ENCODE measurements around the gene MDN1.
"Not testable (repeated sequence)": the region's sequence is repeated elsewhere in the genome, so short reads cannot be mapped to it uniquely, and the experiment has no call there.

MDN1 gene

DNA sequence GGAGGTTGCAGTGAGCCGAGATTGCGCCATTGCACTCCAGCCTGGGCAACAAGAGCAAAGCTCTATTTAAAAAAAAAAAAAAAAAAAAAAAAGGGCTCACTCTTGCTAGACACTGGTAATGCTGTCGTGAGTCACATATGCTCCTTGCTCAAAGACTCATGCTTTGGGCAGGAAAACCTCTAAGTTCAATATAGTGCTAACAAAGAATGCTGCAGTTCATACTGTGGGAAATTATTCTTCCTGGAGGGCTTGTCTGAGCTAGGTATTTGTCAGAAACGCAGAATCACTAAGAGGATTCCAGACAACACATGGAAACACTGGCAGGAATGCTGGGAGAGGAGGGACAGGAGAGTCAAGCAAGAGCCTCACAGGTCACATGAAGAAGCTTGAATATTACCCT is 178.8 kb downstream of the MDN1 start:
- DNase-seq (ENCODE audit: insufficient read length) (no peak), FAIRE-seq (no peak)
- TF ChIP-seq TAF1 (IDR thresholded peaks at IDR 0.05; ENCODE audit: borderline replicate concordance, low read depth, low read length) (no peak), POLR2A (IDR thresholded peaks at IDR 0.05; ENCODE audit: low read depth, low read length) (no peak), POLR2AphosphoS5 (IDR thresholded peaks at IDR 0.05; ENCODE audit: low read depth, low read length) (no peak)

DNA sequence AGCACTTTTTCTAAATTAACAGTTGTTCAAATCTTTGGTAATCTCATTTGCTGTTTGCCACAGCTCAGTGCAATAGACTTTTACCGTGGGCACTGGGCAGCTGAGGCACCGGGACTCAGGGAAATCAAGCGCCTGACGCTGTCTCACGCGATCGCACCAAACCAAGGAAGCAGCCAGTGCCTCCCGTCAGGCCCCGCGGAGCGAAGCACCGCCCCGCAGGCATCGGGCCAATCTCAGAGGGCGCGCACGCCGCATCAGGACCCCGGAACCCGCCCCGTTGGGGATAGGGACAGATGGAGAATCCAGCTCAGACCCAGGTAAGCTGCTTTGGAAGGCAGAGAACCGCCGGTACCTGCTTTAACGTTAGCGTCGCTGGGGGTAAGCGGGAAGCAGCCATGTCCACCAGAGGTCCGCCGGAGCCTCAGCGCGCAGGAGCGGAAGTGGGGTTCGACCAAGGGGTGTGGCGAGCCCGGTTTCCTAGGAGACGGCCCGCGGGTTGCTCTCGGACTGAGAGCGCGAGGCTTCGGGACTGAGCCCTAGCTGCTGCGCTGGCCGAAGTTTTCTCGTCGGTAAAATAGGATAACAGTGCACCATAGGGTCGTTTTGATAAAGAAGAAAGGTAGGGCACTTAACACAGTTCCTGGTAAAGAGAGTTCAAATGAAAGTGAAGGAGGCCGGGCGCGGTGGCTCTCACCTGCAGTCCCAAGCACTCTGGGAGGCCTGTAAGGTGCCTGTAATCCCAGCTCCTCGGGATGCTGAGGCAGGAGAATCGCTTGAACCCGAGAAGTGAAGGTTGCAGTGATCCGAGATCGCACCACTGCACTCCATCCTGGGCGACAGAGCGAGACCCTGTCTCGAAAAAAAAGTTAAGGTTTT is 181.0 kb downstream of the MDN1 start, which contains the start of gene LYRM2:
Gene LYRM2, minus strand, starts transcription at position 428 of the 876 bp plus-strand sequence. Its CDS starts 31 bp downstream, at position 397.
- peak; percentile 97 for FAIRE-seq
- TF ChIP-seq POLR2A (IDR thresholded peaks at IDR 0.05; ENCODE audit: low read depth, low read length) (peak; percentile 97), TAF1 (IDR thresholded peaks at IDR 0.05; ENCODE audit: borderline replicate concordance, low read depth, low read length) (no peak), POLR2AphosphoS5 (IDR thresholded peaks at IDR 0.05; ENCODE audit: low read depth, low read length) (peak; percentile 96)

DNA sequence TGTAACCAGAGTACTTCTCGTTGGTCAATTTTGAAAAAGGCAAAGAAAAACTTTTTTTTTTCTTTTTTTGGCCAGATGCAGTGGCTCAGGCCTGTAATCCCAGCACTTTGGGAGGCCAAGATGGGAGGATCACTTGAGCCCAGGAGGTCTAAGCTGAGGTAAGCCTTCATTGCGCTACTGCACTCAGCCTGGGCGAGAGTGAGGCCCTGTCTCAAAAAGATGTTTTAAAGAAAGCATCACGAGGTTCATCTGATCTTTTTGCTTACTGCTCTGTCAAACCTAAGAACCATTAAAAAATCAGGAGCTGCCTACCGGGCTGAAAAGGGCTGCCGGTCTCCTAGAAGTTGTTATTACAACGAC is 181.7 kb downstream of the MDN1 start:
- no peak for FAIRE-seq
- DNase-seq (ENCODE audit: insufficient read length): no peak
- TF ChIP-seq TAF1 (IDR thresholded peaks at IDR 0.05; ENCODE audit: borderline replicate concordance, low read depth, low read length) (no peak), POLR2A (IDR thresholded peaks at IDR 0.05; ENCODE audit: low read depth, low read length) (no peak), POLR2AphosphoS5 (IDR thresholded peaks at IDR 0.05; ENCODE audit: low read depth, low read length) (no peak)

More for the DNA sequence above, 181.0 kb downstream of the MDN1 start, which contains the start of gene LYRM2:
- DNase-seq (ENCODE audit: insufficient read length): peak; percentile 78

DNA sequence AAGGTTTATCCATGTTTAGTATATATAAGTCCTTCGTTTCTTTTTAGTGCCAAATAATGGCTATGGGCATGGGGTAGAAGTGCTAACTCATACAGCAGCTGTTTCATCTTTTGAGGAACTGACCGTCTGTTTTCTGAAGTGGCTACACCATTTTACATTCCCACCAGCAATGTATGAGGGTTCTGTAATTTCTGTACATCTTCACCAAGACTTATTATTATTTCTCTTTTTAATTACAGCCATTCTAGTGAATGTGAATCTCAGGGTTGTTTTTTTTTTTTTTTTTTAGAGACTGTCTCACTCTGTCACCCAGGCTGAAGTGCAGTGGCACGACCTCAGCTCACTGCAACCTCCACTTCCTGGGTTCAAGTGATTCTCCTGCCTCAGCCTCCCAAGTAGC is 183.2 kb downstream of the MDN1 start:
- not testable (repeated sequence) for FAIRE-seq; DNase-seq (ENCODE audit: insufficient read length)

DNA sequence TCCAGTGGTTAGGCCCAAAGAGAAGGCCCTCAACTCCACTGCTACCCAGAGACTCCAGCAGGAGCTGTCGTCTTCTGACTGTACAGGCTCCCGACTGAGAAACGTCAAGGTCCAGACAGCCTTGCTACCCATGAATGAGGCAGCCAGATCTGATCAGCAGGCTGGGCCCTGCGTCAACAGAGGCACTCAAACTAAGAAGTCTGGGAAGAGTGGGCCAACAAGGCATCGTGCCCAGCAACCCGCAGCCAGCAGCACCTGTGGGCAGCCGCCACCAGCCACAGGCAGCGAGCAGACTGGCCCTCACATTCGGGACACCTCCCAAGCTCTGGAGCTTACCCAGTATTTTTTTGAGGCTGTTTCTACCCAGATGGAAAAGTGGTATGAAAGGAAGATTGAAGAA is 189.1 kb downstream of the MDN1 start:
- FAIRE-seq: no peak
- no peak for DNase-seq (ENCODE audit: insufficient read length)
- no peak for TF ChIP-seq POLR2AphosphoS5 (IDR thresholded peaks at IDR 0.05; ENCODE audit: low read depth, low read length)
- no peak for TF ChIP-seq TAF1 (IDR thresholded peaks at IDR 0.05; ENCODE audit: borderline replicate concordance, low read depth, low read length)
- TF ChIP-seq POLR2A (IDR thresholded peaks at IDR 0.05; ENCODE audit: low read depth, low read length): no peak

DNA sequence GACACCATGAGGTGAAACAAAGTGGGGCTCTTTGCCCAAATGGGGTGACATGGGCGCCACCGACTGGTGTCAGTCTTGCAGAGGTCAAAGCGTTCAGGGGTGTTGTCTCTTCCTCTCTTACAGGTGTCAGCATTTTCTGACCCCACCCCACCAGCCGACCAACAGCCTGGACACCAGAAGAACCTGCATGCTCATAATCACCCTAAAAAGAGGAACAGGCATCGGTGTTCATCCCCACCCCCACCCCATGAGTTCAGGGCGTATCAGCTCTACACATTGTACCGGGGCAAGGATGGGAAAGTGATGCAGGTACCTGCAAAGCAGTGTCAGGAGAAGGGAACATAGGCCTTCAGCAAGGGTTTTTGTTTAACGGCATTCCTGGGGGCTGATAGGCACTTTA is 195.8 kb downstream of the MDN1 start:
- FAIRE-seq (no peak), DNase-seq (ENCODE audit: insufficient read length) (no peak)
- TF ChIP-seq TAF1 (IDR thresholded peaks at IDR 0.05; ENCODE audit: borderline replicate concordance, low read depth, low read length) (no peak), POLR2A (IDR thresholded peaks at IDR 0.05; ENCODE audit: low read depth, low read length) (no peak), POLR2AphosphoS5 (IDR thresholded peaks at IDR 0.05; ENCODE audit: low read depth, low read length) (no peak)

DNA sequence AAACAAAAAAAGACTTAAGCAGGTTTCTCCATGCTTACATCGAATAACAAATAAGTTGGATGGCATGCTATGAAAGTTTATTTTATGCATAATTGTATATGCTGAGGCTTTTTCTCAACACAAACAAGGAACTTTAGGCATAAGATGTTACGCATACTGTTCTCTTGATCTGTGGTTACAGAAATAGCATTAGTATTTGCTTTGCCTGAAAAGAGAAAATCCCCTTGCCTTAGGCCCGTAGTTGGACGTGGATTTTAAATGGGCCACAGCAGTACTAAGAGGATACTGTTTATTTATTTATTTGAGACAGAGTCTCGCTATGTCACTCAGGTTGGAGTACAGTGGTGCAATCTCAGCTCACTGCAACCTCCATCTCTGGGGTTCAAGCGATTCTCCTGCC is 200.0 kb downstream of the MDN1 start:
- FAIRE-seq: no peak
- no peak for DNase-seq (ENCODE audit: insufficient read length)
- TF ChIP-seq POLR2AphosphoS5 (IDR thresholded peaks at IDR 0.05; ENCODE audit: low read depth, low read length) (no peak), TAF1 (IDR thresholded peaks at IDR 0.05; ENCODE audit: borderline replicate concordance, low read depth, low read length) (no peak), POLR2A (IDR thresholded peaks at IDR 0.05; ENCODE audit: low read depth, low read length) (no peak)

DNA sequence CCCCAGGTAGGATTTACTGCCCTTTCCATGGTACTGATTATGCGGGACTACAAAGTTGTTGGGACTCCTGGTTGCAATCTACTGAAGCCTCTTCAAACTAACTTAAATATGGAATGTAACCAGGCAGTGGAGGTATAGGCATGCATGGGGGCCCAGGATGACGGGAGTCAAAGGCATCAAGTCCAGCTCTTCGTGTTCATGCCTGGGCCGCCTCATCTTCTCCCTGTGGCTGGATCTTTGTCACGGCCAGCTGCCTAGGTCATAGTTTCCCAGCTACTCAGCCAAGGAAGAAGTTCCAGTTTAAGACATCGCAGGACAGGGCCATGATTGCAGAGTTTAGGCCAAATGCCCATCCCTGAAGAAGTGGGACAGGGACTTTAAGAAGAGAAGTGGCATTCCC is 201.6 kb downstream of the MDN1 start:
- TF ChIP-seq POLR2AphosphoS5 (IDR thresholded peaks at IDR 0.05; ENCODE audit: low read depth, low read length): no peak
- no peak for TF ChIP-seq POLR2A (IDR thresholded peaks at IDR 0.05; ENCODE audit: low read depth, low read length)
- no peak for TF ChIP-seq TAF1 (IDR thresholded peaks at IDR 0.05; ENCODE audit: borderline replicate concordance, low read depth, low read length)
- no peak for FAIRE-seq
- DNase-seq (ENCODE audit: insufficient read length): no peak

DNA sequence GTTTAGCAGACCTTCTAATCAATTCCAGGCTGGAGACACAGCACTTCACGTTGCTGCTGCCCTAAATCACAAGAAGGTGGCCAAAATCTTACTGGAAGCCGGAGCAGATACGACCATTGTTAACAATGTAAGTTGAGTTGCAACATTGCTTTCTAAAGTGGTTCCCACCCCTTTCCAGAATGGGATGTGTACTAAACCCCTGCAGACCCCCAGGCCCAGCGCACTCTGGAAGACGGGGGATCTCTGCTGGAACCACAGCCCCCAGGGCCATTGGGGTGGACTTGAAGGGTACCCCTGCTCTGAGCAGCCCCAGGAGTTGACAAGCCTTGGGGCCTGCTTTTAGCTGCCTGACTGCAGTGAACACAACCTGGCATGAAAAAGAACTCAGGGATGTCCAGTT is 203.1 kb downstream of the MDN1 start:
- DNase-seq (ENCODE audit: insufficient read length): no peak
- no peak for TF ChIP-seq TAF1 (IDR thresholded peaks at IDR 0.05; ENCODE audit: borderline replicate concordance, low read depth, low read length)
- TF ChIP-seq POLR2AphosphoS5 (IDR thresholded peaks at IDR 0.05; ENCODE audit: low read depth, low read length): no peak
- TF ChIP-seq POLR2A (IDR thresholded peaks at IDR 0.05; ENCODE audit: low read depth, low read length): no peak
- FAIRE-seq: no peak

DNA sequence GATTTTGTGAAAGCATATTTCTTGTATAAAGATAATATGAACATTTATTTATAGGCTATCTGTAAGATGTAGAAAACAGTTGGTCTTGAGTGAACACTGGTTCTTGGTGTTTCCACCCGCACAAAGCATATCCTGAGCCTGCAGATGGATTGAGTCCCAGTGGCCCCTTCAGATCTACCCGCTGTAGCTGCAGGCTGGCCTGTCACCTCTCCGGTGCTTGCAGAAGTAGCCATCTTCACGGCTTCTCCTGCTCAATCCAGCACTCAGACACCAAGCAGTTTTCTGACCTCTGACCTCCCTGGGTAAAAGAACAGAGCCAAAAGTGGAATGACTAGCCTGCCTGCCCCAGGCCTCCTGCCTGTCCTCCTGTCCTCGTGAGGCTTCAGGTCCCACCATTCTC is 203.7 kb downstream of the MDN1 start:
- no peak for TF ChIP-seq POLR2AphosphoS5 (IDR thresholded peaks at IDR 0.05; ENCODE audit: low read depth, low read length)
- no peak for TF ChIP-seq POLR2A (IDR thresholded peaks at IDR 0.05; ENCODE audit: low read depth, low read length)
- TF ChIP-seq TAF1 (IDR thresholded peaks at IDR 0.05; ENCODE audit: borderline replicate concordance, low read depth, low read length): no peak
- DNase-seq (ENCODE audit: insufficient read length) (no peak), FAIRE-seq (no peak)

DNA sequence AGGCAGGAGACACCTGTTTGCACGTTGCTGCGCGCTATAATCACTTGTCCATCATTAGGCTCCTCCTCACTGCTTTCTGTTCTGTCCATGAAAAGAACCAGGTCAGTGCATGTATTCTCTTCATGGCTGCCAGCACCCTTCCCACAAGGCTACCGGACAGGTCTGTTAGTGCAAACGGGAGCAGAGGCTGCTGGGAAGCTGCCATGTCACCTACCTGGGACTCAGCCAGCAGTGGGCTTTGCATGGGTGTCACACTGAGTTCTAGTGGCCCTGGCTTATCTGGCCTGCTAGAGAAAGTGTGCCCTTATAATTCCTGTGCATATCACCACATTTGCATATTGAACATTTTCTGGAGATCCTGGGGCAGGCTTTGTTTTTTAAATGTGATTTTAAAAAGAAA is 205.8 kb downstream of the MDN1 start:
- DNase-seq (ENCODE audit: insufficient read length): no peak
- TF ChIP-seq POLR2AphosphoS5 (IDR thresholded peaks at IDR 0.05; ENCODE audit: low read depth, low read length) (no peak), POLR2A (IDR thresholded peaks at IDR 0.05; ENCODE audit: low read depth, low read length) (no peak), TAF1 (IDR thresholded peaks at IDR 0.05; ENCODE audit: borderline replicate concordance, low read depth, low read length) (no peak)
- FAIRE-seq: no peak

DNA sequence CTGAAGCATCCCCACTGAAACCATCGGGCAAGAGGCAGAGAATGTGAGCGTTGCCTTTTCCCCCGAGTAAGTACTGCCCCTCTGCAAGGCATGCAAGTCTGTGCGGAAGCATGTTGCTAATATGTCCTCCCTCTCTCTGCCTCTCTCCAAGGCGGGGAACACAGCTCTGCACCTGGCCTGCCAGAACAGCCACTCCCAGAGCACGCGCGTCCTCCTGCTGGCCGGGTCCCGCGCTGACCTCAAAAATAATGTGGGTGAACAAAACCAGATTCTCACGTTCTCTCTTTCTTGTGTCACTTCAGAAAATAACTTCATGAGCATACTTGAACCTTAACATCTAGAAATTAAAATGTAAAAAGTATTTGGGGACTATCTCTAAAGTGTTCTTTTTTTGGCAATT is 207.5 kb downstream of the MDN1 start:
- TF ChIP-seq POLR2A (IDR thresholded peaks at IDR 0.05; ENCODE audit: low read depth, low read length): no peak
- no peak for TF ChIP-seq TAF1 (IDR thresholded peaks at IDR 0.05; ENCODE audit: borderline replicate concordance, low read depth, low read length)
- no peak for TF ChIP-seq POLR2AphosphoS5 (IDR thresholded peaks at IDR 0.05; ENCODE audit: low read depth, low read length)
- FAIRE-seq (no peak), DNase-seq (ENCODE audit: insufficient read length) (no peak)
